K562 (cell line): ENCODE results near the gene GPALPP1.

Source experiments
- BRCA1 ChIP-seq, 2 experiments: fragments of 450-650 bp in 1 of 2; sonication (generic) in 1 of 2; formaldehyde crosslinking in 1 of 2; IDR thresholded peaks; 2 replicates each; pipeline versions ENCODE4 v1.5.0 to v1.6.1; 2017 to 2020; ENCODE audit warnings: mild to moderate bottlenecking in 1 of 2, missing genetic modification reagents in 1 of 2
- CBFB ChIP-seq: sonication (generic); formaldehyde crosslinking; IDR thresholded peaks from 2 replicates; pipeline ENCODE4 v1.4.0; 2020; ENCODE audit warnings: mild to moderate bottlenecking, missing genetic modification reagents
- EZH2 ChIP-seq: IDR thresholded peaks from 2 replicates; pipeline ENCODE4 v1.6.1; 2012; ENCODE audit warnings: low read depth, mild to moderate bottlenecking, inconsistent platforms, low read length, borderline replicate concordance
- GABPA ChIP-seq: fragments of 200-800 bp; sonication (Bioruptor generic); conservative IDR thresholded peaks from 2 replicates; pipeline ENCODE4 v1.6.1; 2016; ENCODE audit warnings: low read depth, missing genetic modification characterization, missing compliant biosample characterization
- JUND ChIP-seq, 2 experiments: IDR thresholded peaks; 2 replicates in 1 of 2; 3 replicates in 1 of 2; pipeline ENCODE4 v1.6.1; 2011; ENCODE audit warnings: borderline replicate concordance in 2 of 2, low read depth in 2 of 2, low read length in 2 of 2, improper control_type of control experiment in 1 of 2, missing biosample characterization in 1 of 2, missing genetic modification characterization in 1 of 2, missing genetic modification reagents in 1 of 2
- MEF2A ChIP-seq: IDR thresholded peaks from 2 replicates; pipeline ENCODE4 v1.6.1; 2011; ENCODE audit warnings: low read depth, mild to moderate bottlenecking, low read length, moderate library complexity; ENCODE audit not compliant: control insufficient read depth
- NFIC ChIP-seq: fragments of 450-650 bp; IDR thresholded peaks from 2 replicates; pipeline ENCODE4 v1.6.1; 2017; ENCODE audit warnings: mild to moderate bottlenecking, inconsistent platforms
- ZFP36 ChIP-seq: fragments of 150-350 bp; IDR thresholded peaks from 2 replicates; pipeline ENCODE4 v1.6.1; 2018; ENCODE audit warnings: low read length, low read depth; ENCODE audit not compliant: partially characterized antibody
- ZNF384 ChIP-seq: IDR thresholded peaks from 2 replicates; pipeline ENCODE4 v1.6.1; 2012; ENCODE audit warnings: low read depth, low read length, improper control_type of control experiment
- ZNF511 ChIP-seq: sonication (generic); formaldehyde crosslinking; IDR thresholded peaks from 2 replicates; pipeline ENCODE4 v1.8.0; 2022; ENCODE audit warnings: mild to moderate bottlenecking, missing genetic modification reagents
- TF ChIP-seq, protein P1 (sequence below), 2 experiments: fragments of 450-650 bp; formaldehyde crosslinking in 1 of 2; IDR thresholded peaks; 2 replicates each; pipeline versions ENCODE4 v1.4.0 to v1.6.1; 2014 to 2020; ENCODE audit warnings: mild to moderate bottlenecking in 2 of 2, borderline replicate concordance in 1 of 2, low read depth in 1 of 2
- TF ChIP-seq, protein P2 (sequence below), 3 experiments: IDR thresholded peaks in 2 of 3; conservative IDR thresholded peaks in 1 of 3; 2 replicates each; pipeline ENCODE4 v1.5.1; 2011 to 2012; ENCODE audit warnings: low read length in 3 of 3, mild to moderate bottlenecking in 3 of 3, control low read depth in 2 of 3, improper control_type of control experiment in 1 of 3, inconsistent platforms in 1 of 3, low read depth in 1 of 3, mixed read lengths in 1 of 3, moderate library complexity in 1 of 3; ENCODE audit not compliant: insufficient read depth in 2 of 3
- TF ChIP-seq, protein P3 (sequence below): IDR thresholded peaks from 2 replicates; pipeline ENCODE4 v1.6.1; 2012; ENCODE audit warnings: low read depth, low read length, improper control_type of control experiment, borderline replicate concordance

- TF ChIP-seq ZNF384 (no peak), GABPA (tag) (no peak), CBFB (CRISPR knock-in tag) (no peak), JUND (IDR thresholded peaks at IDR 0.05; ENCODE audit: borderline replicate concordance, low read depth, low read length) (no peak), JUND (tag; IDR thresholded peaks at IDR 0.05; ENCODE audit: borderline replicate concordance, low read depth, low read length) (no peak), NFIC (no peak), BRCA1 (IDR thresholded peaks at IDR 0.05) (no peak), BRCA1 (CRISPR knock-in tag; IDR thresholded peaks at IDR 0.05) (no peak), ZFP36 (no peak), MEF2A (no peak), ZNF511 (CRISPR knock-in tag) (no peak), EZH2 (no peak)
- TF ChIP-seq, protein P1, sequence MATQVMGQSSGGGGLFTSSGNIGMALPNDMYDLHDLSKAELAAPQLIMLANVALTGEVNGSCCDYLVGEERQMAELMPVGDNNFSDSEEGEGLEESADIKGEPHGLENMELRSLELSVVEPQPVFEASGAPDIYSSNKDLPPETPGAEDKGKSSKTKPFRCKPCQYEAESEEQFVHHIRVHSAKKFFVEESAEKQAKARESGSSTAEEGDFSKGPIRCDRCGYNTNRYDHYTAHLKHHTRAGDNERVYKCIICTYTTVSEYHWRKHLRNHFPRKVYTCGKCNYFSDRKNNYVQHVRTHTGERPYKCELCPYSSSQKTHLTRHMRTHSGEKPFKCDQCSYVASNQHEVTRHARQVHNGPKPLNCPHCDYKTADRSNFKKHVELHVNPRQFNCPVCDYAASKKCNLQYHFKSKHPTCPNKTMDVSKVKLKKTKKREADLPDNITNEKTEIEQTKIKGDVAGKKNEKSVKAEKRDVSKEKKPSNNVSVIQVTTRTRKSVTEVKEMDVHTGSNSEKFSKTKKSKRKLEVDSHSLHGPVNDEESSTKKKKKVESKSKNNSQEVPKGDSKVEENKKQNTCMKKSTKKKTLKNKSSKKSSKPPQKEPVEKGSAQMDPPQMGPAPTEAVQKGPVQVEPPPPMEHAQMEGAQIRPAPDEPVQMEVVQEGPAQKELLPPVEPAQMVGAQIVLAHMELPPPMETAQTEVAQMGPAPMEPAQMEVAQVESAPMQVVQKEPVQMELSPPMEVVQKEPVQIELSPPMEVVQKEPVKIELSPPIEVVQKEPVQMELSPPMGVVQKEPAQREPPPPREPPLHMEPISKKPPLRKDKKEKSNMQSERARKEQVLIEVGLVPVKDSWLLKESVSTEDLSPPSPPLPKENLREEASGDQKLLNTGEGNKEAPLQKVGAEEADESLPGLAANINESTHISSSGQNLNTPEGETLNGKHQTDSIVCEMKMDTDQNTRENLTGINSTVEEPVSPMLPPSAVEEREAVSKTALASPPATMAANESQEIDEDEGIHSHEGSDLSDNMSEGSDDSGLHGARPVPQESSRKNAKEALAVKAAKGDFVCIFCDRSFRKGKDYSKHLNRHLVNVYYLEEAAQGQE (IDR thresholded peaks at IDR 0.05; ENCODE audit: borderline replicate concordance) = no peak
- TF ChIP-seq, protein P1 (CRISPR knock-in tag; IDR thresholded peaks at IDR 0.05; ENCODE audit: low read depth) = no peak
- TF ChIP-seq, protein P2, sequence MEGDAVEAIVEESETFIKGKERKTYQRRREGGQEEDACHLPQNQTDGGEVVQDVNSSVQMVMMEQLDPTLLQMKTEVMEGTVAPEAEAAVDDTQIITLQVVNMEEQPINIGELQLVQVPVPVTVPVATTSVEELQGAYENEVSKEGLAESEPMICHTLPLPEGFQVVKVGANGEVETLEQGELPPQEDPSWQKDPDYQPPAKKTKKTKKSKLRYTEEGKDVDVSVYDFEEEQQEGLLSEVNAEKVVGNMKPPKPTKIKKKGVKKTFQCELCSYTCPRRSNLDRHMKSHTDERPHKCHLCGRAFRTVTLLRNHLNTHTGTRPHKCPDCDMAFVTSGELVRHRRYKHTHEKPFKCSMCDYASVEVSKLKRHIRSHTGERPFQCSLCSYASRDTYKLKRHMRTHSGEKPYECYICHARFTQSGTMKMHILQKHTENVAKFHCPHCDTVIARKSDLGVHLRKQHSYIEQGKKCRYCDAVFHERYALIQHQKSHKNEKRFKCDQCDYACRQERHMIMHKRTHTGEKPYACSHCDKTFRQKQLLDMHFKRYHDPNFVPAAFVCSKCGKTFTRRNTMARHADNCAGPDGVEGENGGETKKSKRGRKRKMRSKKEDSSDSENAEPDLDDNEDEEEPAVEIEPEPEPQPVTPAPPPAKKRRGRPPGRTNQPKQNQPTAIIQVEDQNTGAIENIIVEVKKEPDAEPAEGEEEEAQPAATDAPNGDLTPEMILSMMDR (IDR thresholded peaks at IDR 0.05 in 2 of 3, conservative IDR thresholded peaks at IDR 0.05 in 1 of 3; ENCODE audit: insufficient read depth in 2 of 3, low read depth in 1 of 3, low read length in 3 of 3) = no peak
- TF ChIP-seq, protein P3, sequence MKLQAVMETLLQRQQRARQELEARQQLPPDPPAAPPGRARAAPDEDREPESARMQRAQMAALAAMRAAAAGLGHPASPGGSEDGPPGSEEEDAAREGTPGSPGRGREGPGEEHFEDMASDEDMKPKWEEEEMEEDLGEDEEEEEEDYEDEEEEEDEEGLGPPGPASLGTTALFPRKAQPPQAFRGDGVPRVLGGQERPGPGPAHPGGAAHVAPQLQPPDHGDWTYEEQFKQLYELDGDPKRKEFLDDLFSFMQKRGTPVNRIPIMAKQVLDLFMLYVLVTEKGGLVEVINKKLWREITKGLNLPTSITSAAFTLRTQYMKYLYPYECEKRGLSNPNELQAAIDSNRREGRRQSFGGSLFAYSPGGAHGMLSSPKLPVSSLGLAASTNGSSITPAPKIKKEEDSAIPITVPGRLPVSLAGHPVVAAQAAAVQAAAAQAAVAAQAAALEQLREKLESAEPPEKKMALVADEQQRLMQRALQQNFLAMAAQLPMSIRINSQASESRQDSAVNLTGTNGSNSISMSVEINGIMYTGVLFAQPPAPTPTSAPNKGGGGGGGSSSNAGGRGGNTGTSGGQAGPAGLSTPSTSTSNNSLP = no peak
These were observed 60.1 kb downstream of the GPALPP1 start for GRCh38 chr13:45049478-45049877.
